Activated gamma-delta T cell treated with anti-CD3 and anti-CD28 coated beads, Interleukin-2, amount 50 U/mL, for 16 hours (primary cell): ENCODE data around the gene GIPC3.

Experiments
- DNase-seq: peaks from one replicate; pipeline ENCODE4 v3.0.0-alpha.2; 2020; ENCODE audit warnings: low read depth

Gene GIPC3

DNA sequence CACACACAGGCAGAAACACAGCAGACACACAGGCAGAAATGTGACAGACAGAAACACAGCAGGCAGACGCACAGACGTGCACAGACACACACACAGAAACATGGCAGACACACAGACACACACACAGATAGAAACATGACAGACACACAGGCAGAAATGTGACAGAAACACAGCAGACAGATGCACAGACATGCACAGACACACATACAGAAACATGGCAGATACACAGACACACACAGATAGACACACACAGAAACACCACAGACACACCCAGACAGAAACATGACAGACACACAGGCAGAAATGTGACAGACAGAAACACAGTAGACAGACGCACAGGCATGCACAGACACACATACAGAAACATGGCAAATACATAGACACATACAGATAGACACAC, 20.1 kb downstream of the GIPC3 start:
- DNase-seq = no peak

DNA sequence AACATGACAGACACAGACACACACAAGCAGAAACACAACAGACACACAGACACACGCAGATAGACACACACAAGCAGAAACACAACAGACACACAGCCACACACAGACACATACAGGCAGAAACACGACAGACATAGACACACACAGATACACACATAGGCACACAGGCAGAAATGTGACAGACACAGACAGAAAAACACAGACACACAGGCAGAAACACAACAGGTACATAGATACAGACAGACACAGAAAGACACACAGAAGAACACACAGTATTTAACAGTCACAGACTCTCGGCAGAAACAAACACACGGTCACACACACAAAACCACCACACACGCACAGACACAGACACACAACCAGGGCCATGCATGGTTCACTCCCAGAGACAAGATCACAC, 20.5 kb downstream of the GIPC3 start:
- DNase-seq = no peak

DNA sequence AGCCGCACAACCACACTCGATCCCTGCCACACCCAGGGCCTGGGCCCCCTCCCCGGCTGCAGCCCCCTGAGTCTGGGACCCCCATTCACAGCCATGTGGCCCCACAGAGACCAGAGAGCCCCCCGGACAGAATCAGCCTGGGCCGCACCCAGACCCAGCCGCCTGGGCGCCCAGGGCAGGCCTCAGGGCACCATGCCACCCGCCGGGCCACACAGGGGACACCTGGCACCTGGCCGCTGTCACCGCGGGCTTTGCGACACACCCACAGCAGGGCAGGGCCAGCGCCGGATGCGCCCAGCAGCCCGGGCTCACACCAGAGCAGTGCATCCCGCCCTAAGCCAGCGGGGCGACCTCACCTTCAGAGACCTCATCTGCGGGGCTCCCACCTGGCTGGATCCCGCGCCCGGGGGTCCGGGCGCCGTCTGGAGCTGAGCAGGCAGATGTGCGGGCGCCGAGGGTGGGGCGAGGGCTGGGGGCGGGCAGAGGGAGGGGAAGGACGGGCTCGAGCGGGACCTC, 21.0 kb downstream of the GIPC3 start:
- DNase-seq = no peak

DNA sequence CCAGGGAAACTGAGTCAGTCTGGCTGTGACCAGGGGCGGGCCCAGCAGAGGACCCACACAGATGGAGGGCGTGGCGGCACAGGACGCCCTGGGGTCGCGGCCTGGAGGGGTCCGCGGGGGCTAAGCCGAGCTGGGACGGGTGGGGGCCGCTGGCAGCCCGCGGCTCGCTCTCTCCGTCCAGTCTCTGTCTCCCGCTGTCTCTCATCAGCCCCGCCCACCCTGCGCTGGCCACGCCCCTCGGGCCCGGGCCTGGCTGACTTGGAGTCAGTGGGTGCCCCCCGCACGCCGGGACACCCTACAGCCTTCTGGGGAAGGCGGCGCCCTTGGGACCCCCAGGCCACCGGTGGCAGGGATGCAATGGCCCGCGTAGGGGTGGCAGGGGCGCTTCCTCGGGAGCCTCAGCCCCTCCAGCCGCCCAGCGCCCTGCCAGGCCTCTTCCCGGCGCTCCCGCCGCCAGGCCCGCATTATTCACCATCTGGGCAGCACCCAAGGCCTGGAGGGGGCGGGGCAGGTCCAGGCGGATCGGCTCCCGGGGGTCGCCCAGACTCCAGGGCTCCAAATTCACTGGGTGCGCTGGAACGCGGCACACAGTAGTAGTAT, 21.5 kb downstream of the GIPC3 start, which contains the start of gene TBXA2R:
TBXA2R (minus strand) TSS at position 186 of the 600 bp plus-strand sequence. CDS start 6,241 bp downstream, outside the sequence.
- peak; percentile 39 for DNase-seq

DNA sequence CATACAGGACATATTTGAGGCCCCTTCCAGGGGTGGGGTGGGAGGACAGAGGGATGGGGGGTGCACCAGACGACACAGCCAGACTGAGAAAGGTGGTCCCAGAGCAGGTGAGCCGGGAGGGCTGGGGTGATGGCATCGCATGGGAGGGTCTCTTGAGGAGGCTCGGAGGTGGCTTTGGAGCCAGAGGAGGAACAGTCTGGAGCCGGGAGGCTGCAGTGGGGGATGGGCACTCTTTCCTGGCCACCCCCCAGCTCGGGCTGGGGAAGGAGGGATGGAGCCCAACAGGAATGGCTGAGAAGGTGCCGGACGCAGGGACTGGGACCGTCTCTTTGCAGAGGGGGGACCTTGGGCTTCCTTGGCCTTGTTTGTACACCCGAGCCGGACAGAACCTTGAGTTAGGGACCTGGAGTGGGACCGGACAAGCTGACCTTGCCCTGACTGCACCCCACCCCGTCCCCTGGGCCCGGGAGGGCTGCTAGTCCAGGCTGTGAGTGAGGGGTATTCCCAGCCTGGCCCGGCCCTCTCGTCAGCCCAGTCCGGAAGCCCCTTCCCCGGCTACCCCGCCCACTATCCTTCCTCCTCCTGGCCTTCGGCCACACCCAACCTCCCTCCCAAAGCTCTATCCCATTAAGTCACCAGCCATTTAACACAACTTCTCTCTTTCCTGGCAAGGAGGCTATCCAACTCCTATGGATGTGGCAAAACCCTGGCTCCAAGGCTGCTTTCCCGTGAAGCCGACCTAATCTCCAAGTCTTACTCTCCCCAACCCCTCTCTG, 22.2 kb downstream of the GIPC3 start:
- DNase-seq = no peak

DNA sequence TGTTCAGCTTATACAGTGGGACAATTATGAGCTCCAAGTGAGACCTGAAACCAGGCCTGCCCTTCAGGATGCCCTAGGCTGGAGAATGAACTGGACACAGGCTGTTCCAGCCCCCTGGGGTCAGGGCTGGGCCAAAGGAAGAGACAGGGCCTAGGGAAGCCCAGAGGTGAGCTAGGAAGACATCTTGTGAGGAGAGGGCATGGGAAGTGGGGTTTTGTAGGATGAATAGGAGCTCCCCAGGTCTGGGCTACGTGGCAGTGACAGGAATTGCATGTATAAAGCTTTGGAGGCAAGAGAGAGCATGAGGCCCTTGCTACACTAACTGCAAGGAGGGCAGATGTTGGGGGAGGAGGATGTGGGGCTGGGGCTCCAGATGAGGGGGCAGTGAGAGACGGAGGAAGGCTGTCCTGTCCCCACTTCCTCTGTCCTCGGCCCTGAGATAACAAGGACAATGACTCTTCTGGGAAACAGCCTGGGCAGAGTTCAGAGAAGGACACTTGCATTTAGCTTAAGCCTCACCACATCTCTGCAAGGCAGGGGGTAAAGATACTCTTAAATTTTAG, 22.9 kb downstream of the GIPC3 start:
- no peak for DNase-seq

DNA sequence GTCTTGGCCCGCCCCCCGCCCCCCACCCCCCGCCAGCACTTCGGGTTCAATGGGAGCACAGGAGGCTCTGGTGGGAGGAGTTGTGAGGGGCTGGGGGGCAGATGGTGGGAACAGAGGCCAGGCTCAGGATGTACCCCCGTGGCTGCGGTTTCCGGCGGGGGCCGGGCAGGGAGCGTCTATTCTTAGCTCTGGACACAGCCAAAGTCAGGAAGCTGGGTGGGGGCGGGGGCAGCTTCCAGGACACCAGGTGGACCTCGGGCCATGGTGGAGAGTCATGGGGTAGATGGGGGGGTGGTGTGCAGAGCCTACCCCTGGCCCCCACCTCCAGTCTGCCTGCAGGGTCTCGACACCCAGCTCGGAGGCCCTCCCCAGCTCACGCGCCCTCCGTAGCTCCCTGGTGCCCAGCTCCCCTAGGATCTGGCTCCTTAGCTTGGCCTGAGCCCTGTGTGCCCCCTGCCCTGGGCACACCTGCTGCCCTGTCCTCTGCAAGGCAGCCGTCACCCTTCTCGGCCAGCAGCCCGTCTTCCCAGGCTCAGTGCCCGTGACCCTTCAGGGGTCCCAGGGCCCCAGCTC, 23.6 kb downstream of the GIPC3 start:
- DNase-seq = no peak

DNA sequence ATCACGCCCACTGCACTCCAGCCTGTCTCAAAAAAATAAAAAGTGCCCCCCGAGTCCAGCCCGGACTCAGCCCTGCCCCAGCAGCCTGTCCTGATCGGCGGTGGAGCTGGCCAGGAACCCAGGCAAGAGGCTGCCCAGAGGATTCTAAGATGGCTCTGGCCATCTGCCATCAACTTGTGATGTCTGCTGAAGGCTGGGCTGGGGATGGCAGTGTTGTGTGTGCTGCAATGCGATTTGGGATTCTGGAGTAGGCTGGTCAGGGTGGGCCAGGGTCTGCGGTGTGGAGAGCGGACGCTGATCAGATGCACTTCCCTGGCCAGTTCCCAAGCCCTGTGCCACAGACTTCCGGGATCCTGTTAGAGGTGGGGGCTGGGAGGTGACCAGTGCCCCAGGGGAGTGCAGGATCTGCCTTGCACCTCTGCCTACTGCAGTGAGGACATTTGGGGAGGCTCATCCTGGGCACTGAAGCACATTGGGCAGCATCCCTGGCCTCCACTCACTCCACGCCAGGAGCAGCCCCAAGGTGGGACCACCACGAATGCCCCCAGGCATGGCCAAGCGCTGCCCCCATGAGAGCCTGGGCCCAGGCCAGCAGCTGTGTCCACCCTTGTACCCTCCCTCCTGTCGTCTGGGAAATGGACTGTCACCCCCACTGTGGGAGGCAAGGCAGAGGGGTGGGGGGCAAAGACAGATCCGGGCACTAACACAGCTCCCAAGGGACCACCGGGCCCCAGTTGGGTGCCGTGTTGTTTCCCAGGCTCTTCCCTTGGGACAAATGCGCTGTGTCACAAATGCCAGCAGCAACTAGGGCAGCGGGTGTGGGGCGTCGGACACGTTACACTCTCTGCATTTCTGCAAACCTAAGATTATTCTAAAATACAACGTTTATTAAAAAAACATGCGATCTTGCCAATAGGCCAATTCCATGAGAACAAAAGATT, 24.8 kb downstream of the GIPC3 start:
- no peak for DNase-seq

DNA sequence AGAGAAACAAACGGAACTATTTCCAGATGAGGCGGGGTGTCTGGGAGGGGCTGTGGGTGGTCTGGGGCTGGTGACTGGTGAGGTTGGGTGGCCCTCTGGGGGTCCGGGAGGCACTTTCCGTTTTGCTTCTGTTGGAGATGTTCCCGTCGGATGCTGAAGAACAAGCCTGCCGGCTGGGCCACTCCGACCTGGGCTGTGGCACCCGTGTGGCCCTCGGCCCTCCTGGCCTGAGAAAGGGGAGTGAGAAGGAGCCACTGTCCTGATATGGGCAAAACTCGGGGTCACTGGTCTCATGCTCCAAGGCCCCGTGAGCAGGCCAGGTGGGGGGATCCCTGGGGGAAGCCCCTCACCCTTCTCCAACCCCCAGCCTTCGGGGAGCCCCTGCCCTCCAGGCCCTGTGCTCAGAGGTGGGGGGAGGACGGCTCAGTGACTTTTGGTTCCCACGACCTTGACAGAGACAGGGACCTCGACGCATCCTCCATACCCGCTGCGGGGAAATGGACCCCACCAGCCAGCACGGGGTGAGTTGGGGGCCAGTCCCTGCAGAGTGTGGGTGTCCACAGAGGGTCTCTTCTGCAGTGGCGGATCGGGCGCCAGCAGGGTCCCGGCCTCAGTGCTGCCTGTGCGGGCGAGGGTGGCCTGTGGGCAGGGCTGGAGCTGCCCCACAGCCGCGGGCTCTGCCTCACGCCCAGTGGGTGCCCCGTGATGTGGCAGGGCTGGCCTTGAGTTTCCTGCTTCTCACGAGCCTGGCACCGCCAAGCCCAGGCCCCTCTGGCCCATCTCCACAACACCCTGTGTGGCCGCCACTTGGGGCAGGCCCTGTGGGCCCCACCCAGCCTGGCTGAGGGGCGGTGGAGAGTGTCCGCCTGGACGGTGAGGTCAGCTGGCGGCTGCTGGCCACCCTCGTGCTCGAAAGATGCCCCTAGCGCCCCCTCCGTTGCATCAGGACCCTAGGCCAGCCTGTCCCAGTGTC, 25.8 kb downstream of the GIPC3 start:
- no peak for DNase-seq

DNA sequence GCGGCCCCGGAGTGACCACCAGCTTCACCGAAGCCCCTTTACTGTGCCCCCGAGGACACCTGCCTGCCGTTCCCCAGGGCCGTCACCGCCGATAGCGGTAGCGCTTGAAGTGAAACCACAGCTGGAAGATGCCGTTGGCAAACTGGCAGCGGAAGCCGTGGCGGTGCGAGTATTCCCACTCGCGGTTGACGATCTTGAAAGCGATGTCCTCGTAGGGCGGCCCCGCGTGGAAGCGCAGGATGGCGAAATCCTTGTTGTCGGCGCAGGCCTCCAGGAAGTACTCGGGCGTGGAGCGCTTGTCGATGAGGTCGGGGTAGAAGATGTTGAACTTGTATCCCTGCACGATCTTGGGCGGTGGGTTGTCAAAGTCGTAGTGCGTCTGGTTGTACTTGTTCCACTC, 26.6 kb downstream of the GIPC3 start:
- DNase-seq = no peak

DNA sequence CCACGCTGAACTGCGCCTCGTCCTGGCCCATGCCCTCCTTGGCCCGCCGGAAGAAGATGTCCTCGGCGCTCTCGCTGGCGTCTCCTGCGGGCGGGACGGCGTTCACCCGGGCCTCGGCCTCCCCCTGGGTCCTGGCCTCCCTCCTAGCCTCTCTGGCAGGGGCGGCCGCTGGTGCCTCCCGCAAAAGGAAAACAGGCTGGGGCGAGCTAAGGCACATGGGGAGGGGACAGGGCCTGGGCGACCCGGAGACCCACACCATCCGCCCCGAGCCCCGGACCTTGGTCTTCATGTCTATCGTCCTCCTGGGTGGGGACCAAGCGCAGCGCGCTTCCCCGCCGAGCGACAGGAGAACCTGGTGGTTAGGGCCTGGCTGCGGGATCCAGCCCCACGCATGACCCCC, 27.1 kb downstream of the GIPC3 start:
- no peak for DNase-seq

DNA sequence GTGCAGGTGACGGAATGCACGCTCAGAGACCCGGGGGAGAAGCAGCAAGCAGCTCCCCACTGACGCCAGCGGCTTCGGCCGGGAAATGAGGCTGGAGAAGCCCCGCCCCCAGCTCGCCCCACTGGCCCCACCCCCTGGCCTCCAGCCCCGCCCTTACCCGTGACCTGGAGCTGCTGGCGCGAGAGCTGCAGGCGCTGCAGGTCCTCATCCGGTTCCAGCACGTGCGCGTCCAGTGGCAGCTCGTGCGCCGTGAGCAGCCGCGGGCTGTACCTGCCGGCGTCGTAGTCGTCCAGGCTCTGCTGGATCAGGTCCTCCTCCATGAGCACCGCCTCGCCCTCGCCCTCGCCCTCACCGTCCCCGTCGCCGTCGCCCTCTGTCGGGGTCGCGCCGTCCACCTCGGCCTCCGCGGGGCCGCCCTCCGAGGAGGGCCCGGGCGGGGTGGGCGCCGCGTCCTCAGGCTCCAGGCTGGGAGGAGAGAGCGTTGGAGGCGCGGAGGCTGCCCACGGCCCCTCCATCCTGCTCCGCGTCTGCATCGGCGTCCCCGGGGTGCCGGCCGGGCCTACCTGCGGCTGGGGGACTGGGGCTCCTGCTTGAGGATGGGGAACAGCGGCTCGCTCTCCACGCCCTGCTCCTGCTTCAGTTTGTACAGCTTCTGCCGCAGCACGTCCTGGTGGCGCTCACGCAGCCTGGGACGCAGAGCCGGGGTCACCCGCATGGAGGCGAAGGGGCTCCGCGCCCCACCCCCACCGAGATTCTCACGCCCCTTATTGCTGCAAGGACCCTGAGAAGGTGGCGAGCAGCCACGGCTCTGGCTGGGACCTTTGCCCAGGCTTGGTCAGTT, 27.8 kb downstream of the GIPC3 start:
- no peak for DNase-seq

DNA sequence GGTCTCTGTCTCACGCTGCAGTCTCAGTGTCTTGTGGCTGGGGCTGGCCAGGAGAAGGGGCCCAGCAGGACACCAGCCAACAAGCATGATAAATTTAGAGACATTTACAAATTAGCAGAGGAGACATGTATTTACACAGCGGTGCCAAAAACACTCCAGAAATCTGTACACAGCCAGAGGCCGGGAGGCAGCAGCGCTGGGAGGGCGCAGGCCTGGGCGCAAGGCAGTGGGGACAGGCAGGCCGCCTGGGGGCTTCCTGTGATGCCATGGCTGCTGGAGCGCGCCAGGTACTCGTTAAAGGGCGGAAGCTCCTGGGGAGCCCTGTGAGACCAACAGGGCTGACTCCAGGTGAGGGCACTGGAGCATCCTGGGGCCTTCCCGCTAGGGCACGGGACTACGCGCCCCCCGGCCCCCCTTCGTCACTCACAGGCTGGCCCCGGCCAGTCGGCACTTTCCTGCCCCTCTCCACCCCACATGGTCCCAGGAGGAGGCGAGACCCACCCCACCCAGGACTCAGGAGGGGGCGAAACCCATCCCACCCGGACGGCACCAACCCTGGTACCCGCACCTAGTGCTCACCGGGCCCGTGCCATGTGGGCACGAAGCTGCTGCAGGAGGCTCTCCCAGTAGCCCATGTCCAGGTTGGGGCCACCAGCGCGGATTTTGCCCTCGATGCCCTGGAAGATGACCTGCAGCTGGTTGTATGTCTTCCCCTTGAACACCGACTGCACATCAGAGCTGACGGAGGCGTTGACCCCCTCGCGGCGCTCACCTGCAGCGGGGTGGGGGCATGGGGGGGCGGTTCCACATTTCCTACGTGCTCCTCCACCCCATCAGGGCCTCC, 28.8 kb downstream of the GIPC3 start:
- DNase-seq = no peak

DNA sequence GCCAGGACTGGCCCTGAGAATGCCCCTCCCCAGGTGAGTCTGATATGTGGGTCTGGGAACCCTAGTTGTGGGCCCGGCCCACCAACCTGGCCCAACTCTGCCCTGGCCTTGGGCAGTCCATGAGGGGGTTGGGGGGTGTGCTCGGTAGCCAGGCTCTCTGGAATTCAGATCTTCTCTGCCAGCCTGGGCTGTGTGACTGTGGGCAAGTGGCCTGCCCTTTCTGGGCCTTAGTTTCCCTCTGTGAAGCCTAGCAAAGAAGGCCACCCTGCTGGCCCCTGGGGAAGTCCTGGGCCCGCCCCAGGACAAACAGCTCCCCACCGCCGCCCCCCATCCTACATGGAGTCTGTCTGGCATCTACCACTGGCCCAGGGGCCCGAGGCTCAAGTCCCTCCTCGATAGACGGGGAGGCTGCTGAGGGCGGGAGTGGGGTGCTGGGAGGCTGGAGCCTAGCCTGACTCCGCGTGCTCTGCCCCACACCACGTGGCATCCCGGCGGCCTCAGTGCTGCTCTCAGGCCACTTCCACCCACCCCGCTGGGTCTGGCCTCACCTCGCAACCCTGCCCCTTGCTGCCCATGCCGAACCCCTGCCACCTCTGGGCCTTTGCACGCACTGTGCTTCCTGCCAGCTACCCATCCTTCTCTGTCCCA, 29.7 kb downstream of the GIPC3 start:
- no peak for DNase-seq

DNA sequence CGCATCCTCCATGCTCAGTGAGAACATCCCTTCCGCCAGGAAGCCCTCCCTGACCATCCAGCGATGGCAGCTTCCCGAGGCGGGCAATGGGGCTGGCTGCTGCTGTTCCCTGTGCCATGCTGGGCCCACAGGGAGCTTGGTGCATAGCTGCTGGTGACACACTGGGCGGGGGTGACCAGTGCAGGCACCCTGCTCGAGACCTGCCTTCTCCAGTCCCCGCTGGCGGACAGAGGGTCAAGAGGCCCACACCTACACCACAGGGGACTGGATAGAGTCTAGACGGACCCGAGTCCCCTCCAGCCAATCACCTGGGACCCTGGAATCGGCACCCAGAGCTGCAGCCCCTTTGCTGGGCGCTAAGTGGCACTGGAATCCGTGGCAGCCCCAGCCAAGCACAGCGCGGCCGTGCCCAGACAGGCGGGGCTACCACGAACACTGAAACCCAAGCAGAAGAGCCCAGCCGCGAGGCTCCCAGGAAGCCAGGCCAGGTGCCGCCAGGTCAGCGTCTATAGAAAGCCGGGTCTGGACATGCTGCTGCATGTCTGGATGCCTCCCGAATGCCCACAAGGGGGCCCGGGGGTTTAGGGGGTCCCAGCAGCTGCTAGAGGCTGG, 30.4 kb downstream of the GIPC3 start:
- DNase-seq = no peak

DNA sequence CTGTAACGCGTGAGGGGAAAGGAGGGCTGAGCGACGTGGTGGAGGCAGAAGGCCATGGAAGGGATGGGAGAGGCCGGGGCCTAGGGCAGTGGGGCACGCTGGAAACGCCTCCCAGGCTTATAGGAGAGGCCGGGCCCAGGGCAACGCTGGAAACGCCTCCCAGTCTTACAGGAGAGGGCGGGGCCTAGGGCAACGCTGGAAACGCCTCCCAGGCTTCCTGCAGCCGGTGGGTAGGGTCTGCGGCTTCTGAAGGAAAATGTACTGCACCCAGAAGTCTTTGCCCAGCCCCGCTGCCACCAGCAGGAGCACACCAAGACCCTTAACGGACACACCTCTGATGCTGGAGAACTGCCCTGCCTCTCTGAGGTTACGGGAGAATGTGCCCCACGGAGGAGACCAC, 32.2 kb downstream of the GIPC3 start:
- DNase-seq = no peak

DNA sequence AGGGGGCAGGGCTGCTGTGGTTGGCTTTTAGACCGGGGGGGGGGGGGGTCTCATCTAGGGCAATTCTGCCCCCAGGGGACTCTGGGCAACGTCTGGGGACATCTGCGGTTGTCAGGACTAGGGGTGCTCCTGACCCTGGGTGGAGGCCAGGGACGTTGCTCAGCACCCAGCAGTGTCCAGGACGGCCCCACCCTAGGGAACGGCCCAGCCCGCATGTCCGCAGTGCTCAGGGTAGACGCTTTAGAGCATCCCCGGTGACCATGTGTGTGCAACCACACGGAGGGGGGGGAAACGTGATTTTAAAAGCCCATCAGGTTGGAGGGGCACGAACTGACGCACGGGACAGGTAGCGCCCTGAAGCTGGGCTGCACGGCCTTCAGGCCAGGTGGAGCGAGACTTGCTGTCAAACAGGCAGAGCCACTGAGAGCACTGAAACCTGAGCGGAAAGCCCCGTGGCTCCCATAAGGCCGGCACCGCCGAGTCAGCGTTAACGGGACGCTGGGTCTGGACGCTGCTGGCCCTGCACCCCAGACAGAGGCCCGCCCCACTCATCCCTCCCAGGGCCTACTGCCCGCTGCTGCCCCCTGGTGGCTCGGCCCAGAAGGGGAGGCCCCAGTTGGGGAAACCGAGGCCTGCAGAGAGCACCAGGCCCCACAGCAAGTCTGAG, 33.0 kb downstream of the GIPC3 start:
- peak; percentile 30 for DNase-seq
